ACC112 (cell line): ENCODE measurements around the gene FAM135A.
"Not testable (repeated sequence)": the region's sequence is repeated elsewhere in the genome, so short reads cannot be mapped to it uniquely, and the experiment has no call there.

Experiments used
- H2AFZ ChIP-seq: fragments of 200-600 bp; sonication (generic); one replicate; pipeline ENCODE4 v1.6.0; 2017; ENCODE audit warnings: antibody characterized with exemption, low read length; ENCODE audit not compliant: unreplicated experiment
- H3K27ac ChIP-seq: fragments of 200-600 bp; sonication (generic); 2 replicates; pipeline ENCODE4 v1.5.1; 2014; ENCODE audit warnings: low read depth, mild to moderate bottlenecking, antibody characterized with exemption, low read length, moderate library complexity
- H3K27me3 ChIP-seq: fragments of 200-600 bp; sonication (generic); 2 replicates; pipeline ENCODE4 v1.6.1; 2014; ENCODE audit warnings: mild to moderate bottlenecking, antibody characterized with exemption, low read length, moderate library complexity, mixed read lengths; ENCODE audit not compliant: insufficient read depth
- H3K36me3 ChIP-seq: fragments of 200-600 bp; sonication (generic); 2 replicates; pipeline ENCODE4 v1.6.1; 2016; ENCODE audit warnings: mild to moderate bottlenecking, antibody characterized with exemption, low read length, moderate library complexity, mixed read lengths; ENCODE audit not compliant: insufficient read depth
- H3K4me1 ChIP-seq: fragments of 200-600 bp; sonication (generic); one replicate; pipeline ENCODE4 v1.6.1; 2016; ENCODE audit warnings: low read length, mixed read lengths; ENCODE audit not compliant: insufficient read depth, unreplicated experiment, control insufficient read depth
- H3K4me3 ChIP-seq: fragments of 200-600 bp; sonication (generic); 2 replicates; pipeline ENCODE4 v1.5.1; 2014; ENCODE audit warnings: mild to moderate bottlenecking, low read depth, low read length
- H3K79me2 ChIP-seq: fragments of 200-600 bp; sonication (generic); one replicate; pipeline ENCODE4 v1.6.0; 2016; ENCODE audit warnings: low read length; ENCODE audit not compliant: control insufficient read depth, unreplicated experiment, insufficient read depth

FAM135A gene

DNA sequence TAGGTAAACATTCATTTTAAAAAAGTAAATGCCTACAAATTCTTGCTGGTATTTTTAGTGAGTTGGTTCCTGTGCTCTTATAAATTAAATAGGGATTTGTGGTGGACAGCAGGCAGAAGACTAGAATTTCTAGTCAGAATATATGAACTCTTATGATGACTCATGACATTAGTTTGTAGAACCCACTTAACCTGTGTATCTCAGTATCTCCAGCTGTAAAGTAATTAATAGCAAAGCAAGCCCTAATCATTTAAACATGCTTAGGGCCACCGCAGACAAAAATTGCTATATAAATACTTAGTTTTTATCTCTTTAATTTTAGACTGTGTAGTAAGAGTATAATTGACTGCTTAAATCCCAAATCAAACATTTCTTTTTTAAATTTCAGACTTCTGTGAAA, 2.4 kb downstream of the FAM135A start:
- 0 out of 2 replicates have a peak, but pooled peaks cover 7% of the 10 kb centered on the region for H3K36me3 ChIP-seq
- H3K4me1 ChIP-seq = peaks cover 21% of the 10 kb centered on the region
- no peaks in the 10 kb centered on the region for H3K27me3 ChIP-seq
- H3K79me2 ChIP-seq = peaks cover 19% of the 10 kb centered on the region
- H2AFZ ChIP-seq = no peak overlapping the region
- no peak overlapping the region for H3K27ac ChIP-seq
- H3K4me3 ChIP-seq = peak overlapping the region; percentile 11; the same call in 1 of the 2 replicates

DNA sequence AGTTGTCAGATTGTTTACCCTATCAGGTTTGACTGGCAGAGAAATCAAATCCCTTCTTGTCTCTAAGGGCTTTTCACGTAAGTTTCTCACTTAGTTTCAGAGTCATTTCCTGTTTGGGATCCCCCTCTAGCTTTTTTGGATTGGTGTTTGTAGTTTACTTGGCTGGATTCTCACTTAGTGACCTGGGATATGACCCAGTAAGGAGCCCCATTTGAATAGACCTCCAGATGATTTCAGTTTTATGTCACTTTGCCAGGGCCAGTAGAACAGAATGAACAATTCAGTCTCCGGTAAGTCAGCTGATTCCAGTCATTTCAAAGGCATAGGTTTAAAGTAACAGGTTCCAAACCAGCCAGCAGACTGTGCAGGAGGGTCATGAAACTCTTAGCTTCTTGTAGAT, 8.2 kb downstream of the FAM135A start:
- Histone ChIP-seq H3K4me3 (no peak overlapping the region), H3K79me2 (peaks cover 11% of the 10 kb centered on the region), H3K4me1 (no peaks in the 10 kb centered on the region), H2AFZ (no peak overlapping the region), H3K27me3 (no peaks in the 10 kb centered on the region), H3K36me3 (0 out of 2 replicates have a peak, but pooled peaks cover 7% of the 10 kb centered on the region), H3K27ac (no peak overlapping the region)

DNA sequence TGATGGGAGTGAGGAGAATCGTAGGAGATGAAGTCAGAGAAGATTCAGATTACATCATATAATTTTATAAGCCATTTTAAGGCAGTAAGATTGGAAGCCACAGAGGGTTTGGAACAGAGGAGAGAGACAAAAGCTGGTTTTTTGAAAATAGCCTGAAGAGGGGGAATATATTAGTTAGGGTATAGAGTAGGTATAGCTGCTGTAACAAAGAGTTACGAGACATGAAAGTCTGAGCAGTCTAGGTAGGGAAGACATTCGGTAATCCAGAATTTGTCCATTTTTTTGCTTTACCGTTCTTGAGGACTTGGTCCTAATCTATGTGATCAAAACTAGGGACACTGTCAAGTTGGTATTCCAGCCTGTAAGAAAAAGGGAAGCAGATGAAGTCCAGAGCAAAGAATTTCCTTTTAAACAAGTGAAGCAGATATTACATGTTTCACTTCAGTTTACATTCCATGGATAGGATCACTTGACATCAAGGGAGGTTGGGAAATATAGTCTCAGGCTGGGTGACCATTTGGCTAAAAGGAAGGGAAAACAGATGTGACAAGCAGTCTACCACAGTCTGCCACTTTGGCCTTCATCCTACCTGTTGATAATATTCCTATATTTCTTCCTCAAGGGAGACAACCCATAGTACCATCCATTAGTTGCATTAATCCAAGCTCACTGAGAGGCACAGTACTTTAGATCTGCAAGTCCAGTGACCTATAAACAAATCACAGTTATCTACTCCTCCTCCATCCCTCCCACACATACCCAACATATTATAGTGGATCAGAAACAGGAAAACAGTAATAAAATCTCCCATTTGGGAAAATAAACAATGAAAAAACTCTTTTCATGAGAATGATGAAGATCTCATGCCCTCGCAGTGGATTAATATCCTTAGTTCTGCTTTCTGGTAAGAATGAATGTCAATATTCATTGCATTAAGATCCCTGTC, 10.2 kb downstream of the FAM135A start:
- Histone ChIP-seq H3K27me3 (no peaks in the 10 kb centered on the region), H3K36me3 (0 out of 2 replicates have a peak, but pooled peaks cover 7% of the 10 kb centered on the region), H2AFZ (no peak overlapping the region), H3K4me3 (no peak overlapping the region), H3K4me1 (no peaks in the 10 kb centered on the region), H3K27ac (no peak overlapping the region), H3K79me2 (peaks cover 11% of the 10 kb centered on the region)

DNA sequence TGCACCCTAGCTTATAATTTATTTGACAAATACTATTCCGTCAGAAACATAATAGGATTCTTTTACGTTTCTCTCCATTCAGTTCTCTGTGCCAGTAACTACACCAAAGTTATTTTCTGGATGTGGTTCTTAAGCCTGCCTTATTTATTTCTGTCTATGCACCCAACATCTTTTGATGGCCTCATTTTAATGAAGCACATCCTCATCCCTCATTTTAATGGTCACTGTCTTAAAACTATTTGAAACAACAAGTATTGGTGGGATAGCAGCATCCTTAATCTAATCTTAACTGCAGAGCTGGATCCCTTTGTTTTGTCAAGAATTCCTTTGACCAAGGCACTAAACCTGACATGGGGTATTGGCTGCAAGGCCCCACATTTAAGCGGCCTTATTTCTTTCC, 11.0 kb downstream of the FAM135A start:
- 0 out of 2 replicates have a peak, but pooled peaks cover 7% of the 10 kb centered on the region for H3K36me3 ChIP-seq
- H3K79me2 ChIP-seq = peaks cover 6% of the 10 kb centered on the region
- no peaks in the 10 kb centered on the region for H3K4me1 ChIP-seq
- no peak overlapping the region for H3K27ac ChIP-seq
- no peak overlapping the region for H3K4me3 ChIP-seq
- no peaks in the 10 kb centered on the region for H3K27me3 ChIP-seq
- no peak overlapping the region for H2AFZ ChIP-seq

DNA sequence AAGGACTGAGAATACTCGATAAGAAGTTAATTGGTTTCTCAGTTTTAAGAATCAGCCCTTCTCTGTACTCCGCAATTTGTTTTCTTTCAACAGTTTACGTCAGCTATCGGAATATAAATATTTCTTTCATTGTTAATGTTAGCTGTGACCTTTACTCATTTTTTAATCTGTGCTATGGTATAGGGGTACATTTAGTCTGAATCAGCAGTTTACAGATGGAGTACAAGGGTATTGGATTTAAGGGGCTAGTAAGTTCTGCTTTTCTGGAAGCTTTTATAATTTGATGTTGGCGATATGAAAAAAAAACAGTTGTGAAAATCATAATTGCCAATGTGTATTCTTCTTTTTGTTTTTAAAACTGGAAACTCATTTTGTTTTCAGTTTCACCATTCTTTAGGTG, 23.0 kb downstream of the FAM135A start:
- no peak overlapping the region for H3K4me3 ChIP-seq
- H2AFZ ChIP-seq = no peak overlapping the region
- H3K27ac ChIP-seq = no peak overlapping the region
- H3K36me3 ChIP-seq = peaks cover 22% of the 10 kb centered on the region
- no peaks in the 10 kb centered on the region for H3K79me2 ChIP-seq
- H3K4me1 ChIP-seq = no peaks in the 10 kb centered on the region
- no peaks in the 10 kb centered on the region for H3K27me3 ChIP-seq

DNA sequence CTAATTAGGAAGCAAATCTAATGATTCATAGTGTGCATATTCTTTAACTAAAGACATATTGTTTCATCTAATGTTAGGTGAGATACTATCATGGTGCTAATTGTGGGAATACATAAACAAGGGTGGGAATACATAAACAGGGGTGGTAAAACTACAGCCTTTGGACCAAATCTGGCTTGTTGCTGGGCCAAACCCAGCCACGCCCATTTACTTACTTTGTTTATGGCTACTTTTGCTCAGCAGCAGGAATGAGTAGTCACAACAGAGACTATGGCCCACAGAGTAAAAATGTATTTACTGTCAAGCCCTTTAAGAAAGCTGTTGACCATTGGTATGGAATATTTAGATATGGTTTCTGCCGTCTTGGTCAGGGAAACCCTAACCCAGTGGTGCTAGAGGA, 31.7 kb downstream of the FAM135A start:
- H3K79me2 ChIP-seq = no peaks in the 10 kb centered on the region
- H2AFZ ChIP-seq = no peak overlapping the region
- H3K4me1 ChIP-seq = no peaks in the 10 kb centered on the region
- no peaks in the 10 kb centered on the region for H3K27me3 ChIP-seq
- no peak overlapping the region for H3K4me3 ChIP-seq
- H3K36me3 ChIP-seq = no peaks in the 10 kb centered on the region
- H3K27ac ChIP-seq = no peak overlapping the region

DNA sequence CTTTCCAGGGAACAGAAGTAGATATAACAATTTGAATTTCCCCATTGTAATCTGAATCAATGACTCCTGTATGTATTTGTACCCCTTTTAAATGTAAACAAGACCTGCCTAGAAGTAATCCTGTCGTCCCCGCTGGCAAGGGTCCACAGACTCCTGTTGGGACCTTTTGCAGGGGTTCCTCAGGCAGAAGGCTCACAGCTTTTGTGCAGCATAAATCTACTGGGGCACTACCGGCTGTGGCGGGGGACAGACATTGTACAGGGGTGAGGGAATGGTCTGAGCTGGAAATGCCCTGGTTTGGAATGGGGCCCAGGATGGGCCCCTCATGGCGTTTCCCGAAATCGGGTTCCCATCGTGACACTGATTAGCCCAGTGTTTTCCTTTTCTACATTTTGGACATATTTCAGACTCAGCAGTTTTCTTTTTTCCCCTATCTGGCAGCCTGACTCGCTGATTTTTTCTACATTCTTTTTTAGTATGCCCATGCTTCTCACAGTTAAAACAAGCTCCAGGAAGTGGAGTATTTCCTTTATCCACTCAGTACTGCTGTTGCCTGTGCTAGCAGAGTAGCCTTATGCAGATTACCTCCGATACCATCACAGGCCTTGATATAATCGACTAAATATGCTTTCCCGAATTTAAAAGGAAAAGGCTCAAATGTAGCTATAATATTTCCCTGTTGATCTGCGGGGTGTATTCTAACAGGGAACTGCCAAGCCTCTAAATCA, 34.2 kb downstream of the FAM135A start:
- not testable (repeated sequence) for H3K36me3 ChIP-seq, H3K27ac ChIP-seq, H3K79me2 ChIP-seq, H3K4me1 ChIP-seq, H3K27me3 ChIP-seq, H2AFZ ChIP-seq, H3K4me3 ChIP-seq

DNA sequence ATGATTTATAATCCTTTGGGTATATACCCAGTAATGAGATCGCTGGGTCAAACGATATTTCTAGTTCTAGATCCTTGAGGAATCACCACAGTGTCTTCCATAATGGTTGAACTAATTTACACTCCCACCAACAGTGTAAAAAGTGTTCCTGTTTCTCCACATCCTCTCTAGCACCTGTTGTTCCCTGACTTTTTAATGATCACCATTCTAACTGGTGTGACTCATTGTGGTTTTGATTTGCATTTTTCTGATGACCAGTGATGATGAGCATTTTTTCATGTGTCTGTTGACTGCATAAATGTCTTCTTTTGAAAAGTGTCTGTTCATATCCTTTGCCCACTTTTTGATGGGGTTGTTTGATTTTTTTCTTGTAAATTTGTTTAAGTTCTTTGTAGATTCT, 40.6 kb downstream of the FAM135A start:
- not testable (repeated sequence) for H2AFZ ChIP-seq, H3K4me3 ChIP-seq, H3K36me3 ChIP-seq, H3K79me2 ChIP-seq, H3K27me3 ChIP-seq, H3K27ac ChIP-seq, H3K4me1 ChIP-seq

DNA sequence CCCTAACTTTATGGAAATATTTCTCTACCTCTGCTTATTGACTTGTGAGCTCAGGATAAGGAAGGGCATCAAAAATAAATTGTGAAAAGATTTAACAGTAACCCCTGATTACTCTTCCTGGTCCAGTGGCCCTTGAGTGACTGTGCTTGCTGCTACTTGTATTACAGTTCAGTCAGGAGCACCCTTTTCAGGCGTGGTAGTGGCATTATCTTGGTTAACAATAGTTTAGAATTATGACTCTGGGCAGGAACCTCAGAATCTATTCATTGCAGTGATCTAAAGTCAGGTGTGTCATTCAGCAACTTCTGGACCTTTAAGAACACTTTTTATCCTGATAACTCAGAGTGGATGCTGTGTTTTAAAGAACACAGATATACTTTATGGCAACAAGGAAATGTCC, 43.4 kb downstream of the FAM135A start:
- Histone ChIP-seq H3K27ac (no peak overlapping the region), H3K4me1 (no peaks in the 10 kb centered on the region), H3K36me3 (peaks cover 8% of the 10 kb centered on the region; the same call in 1 of the 2 replicates), H2AFZ (no peak overlapping the region), H3K27me3 (no peaks in the 10 kb centered on the region), H3K79me2 (no peaks in the 10 kb centered on the region), H3K4me3 (no peak overlapping the region)

DNA sequence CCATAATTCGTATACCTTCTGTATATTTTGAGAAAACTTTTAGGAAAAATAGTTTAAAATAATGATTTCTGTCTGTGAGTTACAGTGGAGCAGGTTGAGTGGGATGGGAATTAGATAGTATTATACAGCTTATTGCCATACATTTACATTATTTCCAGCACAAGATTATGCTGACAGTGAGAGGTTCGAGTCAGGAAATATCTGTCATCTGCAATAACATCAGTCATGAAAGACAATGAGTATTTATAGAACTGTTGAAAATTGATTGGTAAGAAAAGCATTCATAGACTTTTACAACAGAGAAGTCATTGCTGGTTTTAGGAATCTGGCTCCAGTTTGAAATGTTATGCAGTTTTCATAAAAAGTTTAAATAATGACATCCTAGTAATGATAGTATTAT, 45.9 kb downstream of the FAM135A start:
- H2AFZ ChIP-seq = no peak overlapping the region
- no peak overlapping the region for H3K27ac ChIP-seq
- H3K36me3 ChIP-seq = no peaks in the 10 kb centered on the region
- no peak overlapping the region for H3K4me3 ChIP-seq
- H3K4me1 ChIP-seq = no peaks in the 10 kb centered on the region
- no peaks in the 10 kb centered on the region for H3K27me3 ChIP-seq
- H3K79me2 ChIP-seq = no peaks in the 10 kb centered on the region

DNA sequence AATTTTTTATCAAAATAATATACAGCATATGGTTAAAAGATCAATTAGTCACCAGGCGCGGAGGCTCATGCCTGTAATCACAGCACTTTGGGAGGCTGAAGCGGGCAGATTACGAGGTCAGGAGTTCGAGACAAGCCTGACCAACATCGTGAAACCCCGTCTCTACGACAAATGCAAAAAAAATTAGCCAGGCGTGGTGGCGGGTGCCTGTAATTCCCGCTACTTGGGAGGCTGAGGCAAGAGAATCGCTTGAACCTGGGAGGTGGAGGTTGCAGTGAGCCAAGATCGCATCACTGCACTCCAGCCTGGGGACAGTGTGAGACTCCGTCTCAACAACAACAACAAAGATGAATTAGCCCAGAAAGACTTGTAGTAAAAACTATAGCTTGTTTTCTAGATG, 46.4 kb downstream of the FAM135A start:
- not testable (repeated sequence) for H3K27ac ChIP-seq, H3K4me3 ChIP-seq, H3K36me3 ChIP-seq, H2AFZ ChIP-seq, H3K4me1 ChIP-seq, H3K27me3 ChIP-seq, H3K79me2 ChIP-seq
